ENCODE results near the gene ANKRD37. TPM values are rescaled to one million over a fixed set of nuclear protein-coding genes. Genes with fewer than 3 reads are reported as not detected.

ANKRD37 gene
- total and polyA plus RNA-seq, 2 of the 8 experiments (the other 6 are each of a cell fraction or from before 2014, with no cell fraction given), result 2.8 to 3.4 TPM

DNA sequence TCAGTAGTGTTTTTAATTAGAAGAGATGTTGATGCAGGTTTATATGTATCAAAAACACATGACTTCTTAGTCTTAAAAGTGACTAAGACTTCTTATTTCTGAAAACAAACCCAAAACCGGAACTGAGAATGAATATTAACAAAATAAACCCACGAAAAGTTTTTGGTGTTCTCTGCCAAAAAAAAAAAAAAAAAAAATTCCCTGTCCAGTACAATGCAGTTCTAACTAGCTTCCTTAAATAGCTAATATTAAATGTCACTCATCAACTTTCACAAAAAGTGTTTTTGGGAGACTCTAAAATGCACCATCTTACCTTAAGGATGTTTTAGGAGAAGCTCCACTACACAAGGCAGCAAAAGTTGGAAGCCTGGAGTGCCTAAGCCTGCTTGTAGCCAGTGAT is 2.0 kb downstream of the ANKRD37 start:
- POLR2A ChIA-PET (ENCODE audit: partially characterized antibody), result interaction anchor here (0.6 to 4.8 kb wide), 2 partner anchors 12 to 34 kb away, joined by 3 to 25 read pairs; no protein-coding TSS in a partner anchor
- no peak for TF ChIP-seq BACH1 (IDR thresholded peaks at IDR 0.05; ENCODE audit: low read length)

More for the DNA sequence above, 2.0 kb downstream of the ANKRD37 start:
- DNase-seq (ENCODE audit: low read depth in 1 of 2, low spot score in 2 of 2) (no peak), FAIRE-seq (no peak)
- Histone ChIP-seq H4K5ac (ENCODE audit: insufficient read length, low read depth, low read length) (no peak overlapping the region), H3K56ac (replicated peaks; ENCODE audit: insufficient read length, low read depth, low read length) (no peak overlapping the region), H4K91ac (replicated peaks; ENCODE audit: insufficient read length, low read length) (no peak overlapping the region), H3K79me1 (ENCODE audit: low read depth, low read length) (no peaks in the 10 kb centered on the region), H3K36me3 (ENCODE audit: control insufficient read depth in 2 of 4, insufficient read depth in 4 of 4, low read length in 3 of 4) (peaks cover 0 to 23% (median 6%) of the 10 kb centered on the region in 4 experiments; a peak in 3 of 8 replicates), H3K4me1 (replicated peaks in 1 of 4; ENCODE audit: control insufficient read depth in 3 of 4, insufficient read depth in 4 of 4, low read length in 3 of 4) (peaks cover 0 to 6% (median 4%) of the 10 kb centered on the region in 4 experiments; a peak in 4 of 7 replicates), H3K27ac (ENCODE audit: low read depth, low read length) (no peak overlapping the region), H3K4me2 (ENCODE audit: insufficient read depth in 1 of 2, low read depth in 2 of 2, low read length in 2 of 2) (no peak overlapping the region), H3K23ac (ENCODE audit: insufficient read length) (no peak overlapping the region), H3K23me2 (ENCODE audit: low read depth, low read length) (peaks cover 12% of the 10 kb centered on the region; the same call in 1 of the 2 replicates), H4K20me1 (replicated peaks in 1 of 2; ENCODE audit: control insufficient read depth in 1 of 2, insufficient read depth in 2 of 2, low read length in 2 of 2) (no peaks in the 10 kb centered on the region), H3K9me3 (ENCODE audit: insufficient read depth in 2 of 2, low read depth in 1 of 2, low read length in 1 of 2) (no peaks in the 10 kb centered on the region), H2BK5ac (ENCODE audit: low read depth, low read length) (no peak overlapping the region), H3K14ac (ENCODE audit: insufficient read length) (no peak overlapping the region), H3K4me3 (ENCODE audit: extremely low read depth in 1 of 4, insufficient read depth in 2 of 4, low read depth in 3 of 4, low read length in 4 of 4) (no peak overlapping the region), H2BK12ac (ENCODE audit: low read depth, low read length) (no peak overlapping the region), H2AFZ (ENCODE audit: low read length) (no peak overlapping the region), H2BK20ac (ENCODE audit: low read length) (no peak overlapping the region), H4K8ac (ENCODE audit: extremely low read depth, insufficient read depth, low read length) (no peak overlapping the region), H3K9ac (replicated peaks in 1 of 4; ENCODE audit: extremely low read depth in 1 of 4, low read depth in 3 of 4, low read length in 3 of 4) (no peak overlapping the region), H3K79me2 (ENCODE audit: control insufficient read depth in 1 of 2, insufficient read depth in 2 of 2, low read length in 2 of 2) (no peaks in the 10 kb centered on the region), H2BK120ac (replicated peaks; ENCODE audit: low read depth, low read length) (no peak overlapping the region), H3K4ac (replicated peaks; ENCODE audit: insufficient read length, low read depth, low read length) (no peak overlapping the region), H3K27me3 (replicated peaks in 1 of 4; ENCODE audit: control insufficient read depth in 3 of 4, extremely low read depth in 1 of 4, insufficient read depth in 3 of 4, low read length in 3 of 4) (no peaks in the 10 kb centered on the region), H3K18ac (ENCODE audit: extremely low read depth, low read length) (no peak overlapping the region), H2BK15ac (ENCODE audit: low read length) (no peak overlapping the region), H2AK5ac (ENCODE audit: low read depth, low read length) (no peak overlapping the region)
- CTCF ChIA-PET (ENCODE audit: partially characterized antibody), result no interaction called here
- 92% methylated on average over 2 of the region's 2 CpGs; no CpG with 5 or more reads in 1 of the 2 experiments for WGBS, 2 experiments (ENCODE audit: extremely low coverage in 1 of 2, insufficient coverage in 1 of 2, insufficient read length in 1 of 2, insufficient replicate concordance in 2 of 2, low coverage in 1 of 2, low lambda C conversion rate in 2 of 2, missing lambda C conversion rate in 1 of 2)

All from H1 (cell line).